Caco-2 (cell line): ENCODE results near the gene NOP14. TPM values are rescaled to one million over a fixed set of nuclear protein-coding genes. Genes with fewer than 3 reads are reported as not detected.
A peak's percentile ranks its signal among the peaks of the same experiment; 100 is the strongest.

Experiments used
- BruUV-seq: library from RNA; stranded (reverse); fragments of 400-500 nt; replicated peaks from 2 replicates; lab custom pipeline; 2021; lab: Mats Ljungman, UMichigan
- CTCF ChIA-PET: fragments of 300-600 bp; sonication (Branson Sonifier 250); formaldehyde crosslinking; loops from one replicate; lab custom pipeline; 2022; ENCODE audit warnings: antibody characterized with exemption; lab: Charles Lee
- POLR2A ChIA-PET: fragments of 300-600 bp; sonication (Branson Sonifier 250); formaldehyde crosslinking; loops from one replicate; lab custom pipeline; 2022; ENCODE audit warnings: antibody characterized with exemption; lab: Charles Lee
- DNase-seq, 2 experiments: peaks; one replicate each; pipeline versions ENCODE4 v3.0.0 to v3.0.0-alpha.2; 2020 to 2022
- H3K27me3 ChIP-seq: replicated peaks from 2 replicates; pipeline ENCODE4 v1.6.0; 2011; ENCODE audit warnings: low read length; ENCODE audit not compliant: control insufficient read depth, insufficient read depth
- H3K36me3 ChIP-seq: 2 replicates; pipeline ENCODE4 v1.5.1; 2011; ENCODE audit warnings: low read length; ENCODE audit not compliant: control insufficient read depth, insufficient read depth
- H3K4me1 ChIP-seq: fragments of 250-450 bp; sonication (Bioruptor Pico); 2 replicates; pipeline ENCODE4 v1.5.1; 2020; ENCODE audit warnings: mild to moderate bottlenecking
- H3K4me3 ChIP-seq: 2 replicates; pipeline ENCODE4 v1.5.1; 2011; ENCODE audit warnings: low read depth, mild to moderate bottlenecking, control low read depth, low read length
- H3K9me3 ChIP-seq: fragments of 250-450 bp; sonication (Bioruptor Pico); 2 replicates; pipeline ENCODE4 v1.5.1; 2020; ENCODE audit warnings: mild to moderate bottlenecking, moderate library complexity
- H3K27ac Mint-ChIP-seq: one replicate; pipeline ENCODE4 v1.8.0; 2022; ENCODE audit warnings: mixed read lengths; ENCODE audit not compliant: unreplicated experiment
- H3K27me3 Mint-ChIP-seq: one replicate; pipeline ENCODE4 v1.8.0; 2022; ENCODE audit warnings: mixed read lengths; ENCODE audit not compliant: insufficient read depth, unreplicated experiment
- H3K36me3 Mint-ChIP-seq: one replicate; pipeline ENCODE4 v1.8.0; 2022; ENCODE audit warnings: mild to moderate bottlenecking, mixed read lengths; ENCODE audit not compliant: insufficient read depth, unreplicated experiment
- H3K4me1 Mint-ChIP-seq: one replicate; pipeline ENCODE4 v1.8.0; 2022; ENCODE audit warnings: low read depth, mixed read lengths; ENCODE audit not compliant: unreplicated experiment
- H3K4me3 Mint-ChIP-seq: one replicate; pipeline ENCODE4 v1.8.0; 2022; ENCODE audit warnings: mild to moderate bottlenecking, moderate library complexity, mixed read lengths; ENCODE audit not compliant: unreplicated experiment
- H3K9me3 Mint-ChIP-seq: one replicate; pipeline ENCODE4 v1.8.0; 2022; ENCODE audit warnings: mixed read lengths; ENCODE audit not compliant: unreplicated experiment
- CTCF ChIP-seq, 2 experiments: fragments of 200-600 bp in 1 of 2; IDR thresholded peaks; 1 replicate in 1 of 2; 2 replicates in 1 of 2; pipeline versions ENCODE4 v1.5.1 to v1.8.0; 2011 to 2022; ENCODE audit warnings: antibody characterized with exemption in 1 of 2, control low read depth in 1 of 2, inconsistent platforms in 1 of 2, low read depth in 1 of 2, low read length in 1 of 2, mild to moderate bottlenecking in 1 of 2, moderate library complexity in 1 of 2; ENCODE audit not compliant: insufficient read depth in 1 of 2, severe bottlenecking in 1 of 2, unreplicated experiment in 1 of 2
- intact Hi-C: fragments of 100-400 bp; cut with micrococcal nuclease; formaldehyde crosslinking; loops from one replicate; pipeline ENCODE4 v1.10.0; 2022; ENCODE audit not compliant: unreplicated experiment
- total RNA-seq: library from RNA; stranded (reverse); gene quantifications from 2 replicates; pipeline ENCODE4 v1.2.3, GENCODE V29; 2022

NOP14 gene
- total RNA-seq, 1 experiment from 2014 or later = 55.2 TPM

DNA sequence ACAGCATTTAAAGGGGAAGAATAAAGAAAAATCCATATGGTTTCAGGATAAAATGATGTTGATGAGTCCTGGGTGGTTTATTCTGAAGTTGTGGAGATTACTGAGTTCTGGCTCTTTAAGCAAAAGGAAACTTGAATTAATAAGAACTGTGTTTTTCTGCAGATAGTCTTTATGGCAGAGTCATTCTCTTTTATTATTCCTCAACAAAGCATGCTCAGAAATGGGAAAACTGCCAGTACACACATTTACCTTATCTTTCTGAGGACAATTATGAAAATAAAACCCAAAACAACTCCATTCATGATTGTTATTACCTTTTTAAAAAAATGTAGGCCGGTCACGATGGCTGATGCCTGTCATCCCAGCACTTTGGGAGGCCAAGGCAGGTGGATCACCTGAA, 61.1 kb downstream of the NOP14 start:
- POLR2A ChIA-PET = no interaction called here
- no TSS peak for BruUV-seq
- no peaks in the 10 kb centered on the region for H3K36me3 ChIP-seq
- Mint-ChIP-seq H3K36me3 (peaks cover 85% of the 10 kb centered on the region), H3K27me3 (no peaks in the 10 kb centered on the region), H3K9me3 (no peaks in the 10 kb centered on the region), H3K4me1 (no peaks in the 10 kb centered on the region), H3K4me3 (no peak overlapping the region), H3K27ac (no peak overlapping the region)
- DNase-seq = no peak
- no peak overlapping the region for H3K4me3 ChIP-seq
- intact Hi-C loops = no loop called here
- TF ChIP-seq CTCF (IDR thresholded peaks at IDR 0.05; ENCODE audit: insufficient read depth in 1 of 2, low read depth in 1 of 2, low read length in 1 of 2, severe bottlenecking in 1 of 2, unreplicated experiment in 1 of 2) = no peak
- CTCF ChIA-PET = no interaction called here
- H3K27me3 ChIP-seq = no peaks in the 10 kb centered on the region
- H3K9me3 ChIP-seq = no peaks in the 10 kb centered on the region
- peaks cover 5% of the 10 kb centered on the region for H3K4me1 ChIP-seq

DNA sequence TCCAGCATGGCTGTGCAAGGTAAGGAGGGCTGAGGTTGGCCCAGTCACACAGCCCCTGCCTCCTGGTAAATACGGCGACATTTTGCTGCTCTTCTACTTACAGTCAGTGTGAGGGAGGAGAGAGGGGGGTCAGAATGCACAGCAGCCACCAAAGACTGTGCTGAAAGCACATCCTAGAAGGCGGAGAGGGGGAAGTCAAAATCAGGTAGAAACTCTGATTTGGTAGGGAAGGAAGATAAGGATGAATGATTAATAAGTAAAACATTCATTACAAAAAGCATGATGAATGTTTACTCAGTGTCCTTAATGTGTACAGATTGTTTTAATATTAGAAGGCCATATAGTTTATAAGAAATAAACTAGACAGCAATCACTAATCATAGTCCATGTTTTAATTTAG, 62.0 kb downstream of the NOP14 start:
- POLR2A ChIA-PET = no interaction called here
- Mint-ChIP-seq H3K4me1 (no peaks in the 10 kb centered on the region), H3K4me3 (no peak overlapping the region), H3K27ac (peak overlapping the region; percentile 15), H3K9me3 (no peaks in the 10 kb centered on the region), H3K36me3 (peaks cover 87% of the 10 kb centered on the region), H3K27me3 (no peaks in the 10 kb centered on the region)
- Histone ChIP-seq H3K4me1 (no peaks in the 10 kb centered on the region), H3K9me3 (no peaks in the 10 kb centered on the region), H3K4me3 (no peak overlapping the region), H3K27me3 (no peaks in the 10 kb centered on the region), H3K36me3 (no peaks in the 10 kb centered on the region; the same call in 1 of the 2 replicates)
- no TSS peak for BruUV-seq
- no peak for TF ChIP-seq CTCF (IDR thresholded peaks at IDR 0.05; ENCODE audit: insufficient read depth in 1 of 2, low read depth in 1 of 2, low read length in 1 of 2, severe bottlenecking in 1 of 2, unreplicated experiment in 1 of 2)
- no peak for DNase-seq
- intact Hi-C loops = no loop called here
- CTCF ChIA-PET = no interaction called here

GRCh38 chr4:2900741-2901140, 62.5 kb downstream of the NOP14 start:
- Histone ChIP-seq H3K4me3 (no peak overlapping the region), H3K36me3 (peaks cover 1% of the 10 kb centered on the region; the same call in 1 of the 2 replicates), H3K9me3 (no peaks in the 10 kb centered on the region), H3K27me3 (no peaks in the 10 kb centered on the region), H3K4me1 (no peaks in the 10 kb centered on the region)
- intact Hi-C loops = no loop called here
- peaks cover 87% of the 10 kb centered on the region for H3K36me3 Mint-ChIP-seq
- no peak for TF ChIP-seq CTCF (IDR thresholded peaks at IDR 0.05; ENCODE audit: insufficient read depth in 1 of 2, low read depth in 1 of 2, low read length in 1 of 2, severe bottlenecking in 1 of 2, unreplicated experiment in 1 of 2)
- H3K4me3 Mint-ChIP-seq = no peak overlapping the region
- H3K4me1 Mint-ChIP-seq = no peaks in the 10 kb centered on the region
- no peaks in the 10 kb centered on the region for H3K27me3 Mint-ChIP-seq
- H3K9me3 Mint-ChIP-seq = no peaks in the 10 kb centered on the region
- ChIA-PET POLR2A (no interaction called here), CTCF (no interaction called here)
- no peak for DNase-seq
- peak overlapping the region; percentile 15 for H3K27ac Mint-ChIP-seq
- BruUV-seq = no TSS peak
